Upper lobe of right lung (tissue), 1 donor: ENCODE measurements around the gene RAB2B. TPM values are rescaled to one million over a fixed set of nuclear protein-coding genes. Genes with fewer than 3 reads are reported as not detected.
A peak's percentile ranks its signal among the peaks of the same experiment; 100 is the strongest.

Experiments used
- ATAC-seq: fragments of 200-7000 bp; cut with Tn5 transposase; one replicate; pipeline ENCODE4 v1.9.1; 2020; ENCODE audit warnings: mild to moderate bottlenecking, moderate library complexity
- DNase-seq: peaks from one replicate; pipeline ENCODE4 v3.0.0-alpha.2; 2020
- H3K27ac ChIP-seq: fragments of 200-600 bp; one replicate; pipeline ENCODE4 v1.8.0; 2022
- H3K27me3 ChIP-seq: fragments of 200-600 bp; one replicate; pipeline ENCODE4 v1.8.0; 2022; ENCODE audit warnings: mild to moderate bottlenecking
- H3K36me3 ChIP-seq: fragments of 200-600 bp; one replicate; pipeline ENCODE4 v1.8.0; 2022
- H3K4me1 ChIP-seq: fragments of 200-600 bp; one replicate; pipeline ENCODE4 v1.8.0; 2022
- H3K4me3 ChIP-seq: fragments of 200-600 bp; one replicate; pipeline ENCODE4 v1.8.0; 2022; ENCODE audit warnings: mild to moderate bottlenecking
- H3K9me3 ChIP-seq: fragments of 200-600 bp; one replicate; pipeline ENCODE4 v1.8.0; 2022
- CTCF ChIP-seq: fragments of 200-600 bp; IDR thresholded peaks from one replicate; pipeline ENCODE4 v1.8.0; 2022; ENCODE audit warnings: antibody characterized with exemption
- intact Hi-C: fragments of 100-400 bp; cut with DNase I; formaldehyde crosslinking; loops from one replicate; pipeline ENCODE4 v1.11.0; 2022
- long read RNA-seq: library from polyadenylated mRNA; unstranded; transcript quantifications from one replicate; pipeline ENCODE4 v2.0.0, GENCODE V29; 2021
- total RNA-seq: library from RNA; stranded (reverse); fragmentation: NEBNext Ultra II Directional; extraction: Animal tissue kit (Norgen Biotek cat#: 25700); gene quantifications from one replicate; pipeline ENCODE4 v1.2.1, GENCODE V29; 2021
- donor health status: DM: no; HTN: yes; CAD: no; lungs with severe emphysema.

RAB2B gene
- 36.9 TPM for total RNA-seq
- long read RNA-seq, partial matches to known transcripts = 0 of 9 reads
- long read RNA-seq, other reads (novel, unspliced or antisense) = 8 of 9 reads

- peaks cover 22% of the 10 kb centered on the region for H3K36me3 ChIP-seq
- peak; percentile 90 for TF ChIP-seq CTCF
- H3K9me3 ChIP-seq = no peaks in the 10 kb centered on the region
- H3K4me1 ChIP-seq = peaks cover 22% of the 10 kb centered on the region
- DNase-seq = peak; percentile 96
- intact Hi-C loops = no loop called here
- H3K27me3 ChIP-seq = no peaks in the 10 kb centered on the region
- ATAC-seq = peak; percentile 99
- peak within 1 kb of the TSS; percentile 91 for H3K27ac ChIP-seq
- peak within 1 kb of the TSS; percentile 95 for H3K4me3 ChIP-seq
These were observed at the start of gene RAB2B, which contains the start of gene TOX4 for GRCh38 chr14:21476925-21477681. TSS of gene RAB2B (minus strand) at chr14:21476959. CDS start at chr14:21476872, 87 bp downstream. TSS of gene TOX4 (plus strand) at chr14:21477195. CDS start at chr14:21477279, 84 bp downstream.

GRCh38 chr14:21525962-21526671, 49.4 kb upstream of the RAB2B start, which contains the start of gene SALL2:
TSS of gene SALL2 (minus strand) at chr14:21526346. CDS start at chr14:21526127, 219 bp downstream.
- Histone ChIP-seq H3K4me3 (peak within 1 kb of the TSS; percentile 62), H3K27me3 (no peaks in the 10 kb centered on the region), H3K27ac (no peak within 1 kb of the TSS), H3K9me3 (no peaks in the 10 kb centered on the region), H3K36me3 (no peaks in the 10 kb centered on the region), H3K4me1 (peaks cover 6% of the 10 kb centered on the region)
- ATAC-seq (peak; percentile 92), DNase-seq (peak; percentile 89)
- intact Hi-C loops = no loop called here
- TF ChIP-seq CTCF = no peak

GRCh38 chr14:21525571-21525961, 48.8 kb upstream of the RAB2B start:
- Histone ChIP-seq H3K27me3 (no peaks in the 10 kb centered on the region), H3K36me3 (no peaks in the 10 kb centered on the region), H3K4me1 (peaks cover 6% of the 10 kb centered on the region), H3K27ac (no peak overlapping the region), H3K4me3 (peak overlapping the region; percentile 62), H3K9me3 (no peaks in the 10 kb centered on the region)
- DNase-seq = no peak
- no peak for TF ChIP-seq CTCF
- ATAC-seq = peak; percentile 5
- intact Hi-C loops = no loop called here

GRCh38 chr14:21524575-21525490, 48.1 kb upstream of the RAB2B start:
- intact Hi-C loops = no loop called here
- H3K4me3 ChIP-seq = peak overlapping the region; percentile 62
- H3K4me1 ChIP-seq = peaks cover 6% of the 10 kb centered on the region
- DNase-seq = no peak
- H3K27ac ChIP-seq = no peak overlapping the region
- no peak for ATAC-seq
- H3K27me3 ChIP-seq = no peaks in the 10 kb centered on the region
- no peak for TF ChIP-seq CTCF
- no peaks in the 10 kb centered on the region for H3K36me3 ChIP-seq
- no peaks in the 10 kb centered on the region for H3K9me3 ChIP-seq

GRCh38 chr14:21523203-21523602, 46.4 kb upstream of the RAB2B start:
- H3K36me3 ChIP-seq = no peaks in the 10 kb centered on the region
- intact Hi-C loops = no loop called here
- TF ChIP-seq CTCF = no peak
- ATAC-seq (no peak), DNase-seq (no peak)
- no peaks in the 10 kb centered on the region for H3K9me3 ChIP-seq
- H3K27ac ChIP-seq = no peak overlapping the region
- no peak overlapping the region for H3K4me3 ChIP-seq
- H3K4me1 ChIP-seq = peaks cover 6% of the 10 kb centered on the region
- H3K27me3 ChIP-seq = no peaks in the 10 kb centered on the region
